ENCODE measurements around the gene SLC7A5.

The SLC7A5 gene

DNA sequence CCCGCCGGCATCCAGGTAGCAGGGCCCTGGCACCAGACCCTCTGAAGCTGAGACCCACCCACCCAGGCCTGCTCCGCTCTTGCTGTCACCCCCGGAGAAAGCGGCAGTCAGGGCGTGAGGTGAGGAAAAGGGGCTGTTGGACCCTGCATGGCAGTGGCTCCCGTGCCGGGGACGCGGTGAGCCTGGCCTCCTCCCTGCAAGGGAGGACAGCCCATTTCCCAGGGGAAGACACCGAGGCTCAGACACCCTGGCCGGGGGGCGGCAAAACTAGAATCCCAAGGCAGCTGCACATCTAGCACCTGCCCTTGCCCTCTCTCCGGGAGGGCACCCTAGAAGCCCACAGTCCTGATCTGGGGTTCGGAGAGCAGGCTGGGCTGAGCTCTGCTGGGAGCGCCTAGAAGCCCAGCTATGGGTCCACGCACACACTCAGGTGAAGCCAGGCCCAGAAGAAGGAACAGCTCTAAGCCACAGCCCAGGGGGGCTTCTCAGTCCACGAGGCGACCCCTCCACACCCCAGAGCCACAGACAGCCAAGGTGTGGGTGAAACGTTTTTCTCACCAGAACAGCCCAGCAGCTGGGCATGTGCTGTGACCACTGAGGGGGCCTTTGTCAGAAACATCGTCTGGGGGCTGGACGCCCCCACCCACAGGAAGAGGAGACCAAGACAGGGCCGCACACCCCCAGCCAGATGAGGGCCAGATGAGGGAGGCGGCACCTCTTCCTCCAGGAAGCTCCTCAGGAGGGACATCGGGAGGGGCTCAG, 22.4 kb downstream of the SLC7A5 start:
- DNase-seq (ENCODE audit: low read depth), result no peak

DNA sequence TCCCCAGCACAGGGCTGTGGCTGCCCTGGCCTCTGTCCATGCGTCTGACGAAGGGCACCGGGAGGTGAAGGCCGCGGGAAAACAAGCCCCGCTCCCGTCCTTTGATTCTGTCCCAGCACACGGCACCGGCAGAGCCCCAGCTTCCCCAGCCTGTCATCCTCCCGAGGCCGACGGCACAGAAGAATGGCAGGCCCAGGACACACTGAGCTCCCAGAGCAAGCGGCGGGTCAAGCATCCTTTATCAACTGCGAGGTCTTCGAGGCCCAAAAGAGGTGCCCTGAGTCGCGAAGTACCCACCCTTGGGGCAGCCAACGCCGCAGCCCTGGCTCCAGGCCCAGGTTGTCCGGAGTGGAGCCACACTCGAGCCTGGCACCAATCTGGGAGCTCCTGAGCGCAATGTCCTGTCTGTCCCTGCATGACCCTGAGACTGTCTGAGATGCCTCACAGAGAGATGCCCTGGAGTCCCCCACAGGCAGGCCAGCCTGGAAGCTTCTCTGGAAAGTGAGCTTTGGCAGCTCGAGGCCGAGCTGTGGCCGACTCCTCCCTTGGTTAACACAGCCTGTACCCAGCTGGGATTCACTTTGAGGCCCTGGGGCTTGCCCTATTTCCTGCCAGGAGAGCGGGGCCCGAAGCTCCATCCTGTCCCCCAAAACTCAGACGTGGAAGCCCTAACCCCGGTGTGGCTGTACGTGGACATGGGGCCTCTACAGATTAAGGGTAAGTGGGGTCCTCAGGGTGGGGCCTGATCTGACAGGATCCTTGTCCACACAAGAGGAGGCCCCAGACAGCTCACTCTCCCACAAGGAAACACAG, 23.3 kb downstream of the SLC7A5 start:
- no peak for DNase-seq (ENCODE audit: low read depth)

DNA sequence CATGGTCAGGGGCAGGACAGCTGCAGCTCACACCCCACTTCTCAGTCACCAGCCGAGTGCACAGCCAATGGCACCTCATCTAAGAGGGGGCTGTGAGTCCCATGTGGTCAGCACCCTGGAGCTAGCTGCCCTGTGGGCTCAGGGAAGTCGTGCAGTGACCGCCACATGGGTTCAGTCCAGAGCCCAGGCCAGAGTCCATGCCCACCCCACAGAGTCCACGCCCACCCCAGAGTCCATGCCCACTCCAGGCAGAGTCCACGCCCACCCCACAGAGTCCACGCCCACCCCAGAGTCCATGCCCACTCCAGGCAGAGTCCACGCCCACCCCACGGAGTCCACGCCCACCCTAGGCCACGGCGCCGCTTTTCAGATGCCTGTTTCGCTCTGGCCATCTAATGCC, 24.1 kb downstream of the SLC7A5 start:
- no peak for DNase-seq (ENCODE audit: low read depth)

DNA sequence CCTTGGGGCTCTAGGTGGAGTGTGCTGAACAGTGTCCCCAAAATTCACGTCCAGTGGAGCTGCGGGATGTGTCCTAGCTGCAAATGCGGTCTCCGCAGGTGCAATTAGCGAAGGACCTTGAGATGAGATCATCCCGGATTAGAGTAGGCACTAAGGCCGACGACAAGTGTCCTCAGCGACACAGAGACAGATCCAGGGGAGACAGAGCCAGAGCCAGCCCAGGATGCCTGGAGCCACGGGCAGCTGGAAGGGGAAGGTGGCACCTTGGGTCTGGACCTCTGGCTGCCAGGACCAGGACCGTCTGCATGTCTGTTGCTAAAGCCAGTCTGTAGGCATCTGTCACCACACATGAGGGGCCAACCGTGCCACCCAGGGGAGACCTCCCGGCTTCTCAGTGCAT, 24.5 kb downstream of the SLC7A5 start:
- DNase-seq (ENCODE audit: low read depth), result no peak

DNA sequence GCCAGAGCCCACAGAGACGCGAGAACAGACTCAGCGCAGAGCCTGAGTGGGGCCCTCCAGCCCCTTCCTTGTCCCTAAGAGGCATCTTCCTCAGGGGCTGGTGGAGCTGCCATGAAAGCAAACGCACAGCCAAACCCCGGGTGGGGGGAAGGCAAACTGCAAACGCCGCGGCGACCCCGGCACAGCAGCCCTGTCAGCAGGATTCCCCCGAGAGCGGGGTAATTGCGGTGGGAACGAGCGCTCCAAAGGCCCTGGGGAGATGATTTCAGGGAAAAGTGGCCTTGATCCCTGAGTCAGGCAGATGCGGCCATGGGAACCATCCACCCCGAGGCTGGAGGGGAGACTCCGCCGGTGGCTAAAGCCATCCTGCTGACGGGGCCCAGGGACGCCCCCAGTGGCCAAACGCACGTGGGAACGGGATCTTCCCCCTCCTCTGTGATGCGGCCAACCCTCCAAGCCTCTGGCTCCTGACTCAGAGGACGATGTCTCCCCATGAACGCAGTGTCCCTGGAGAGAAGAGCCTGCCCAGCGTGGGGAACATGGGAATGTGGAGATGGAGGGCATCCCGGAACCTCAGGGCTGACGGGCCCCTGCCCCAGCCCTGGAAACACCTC, 25.1 kb downstream of the SLC7A5 start:
- no peak for DNase-seq (ENCODE audit: low read depth)

DNA sequence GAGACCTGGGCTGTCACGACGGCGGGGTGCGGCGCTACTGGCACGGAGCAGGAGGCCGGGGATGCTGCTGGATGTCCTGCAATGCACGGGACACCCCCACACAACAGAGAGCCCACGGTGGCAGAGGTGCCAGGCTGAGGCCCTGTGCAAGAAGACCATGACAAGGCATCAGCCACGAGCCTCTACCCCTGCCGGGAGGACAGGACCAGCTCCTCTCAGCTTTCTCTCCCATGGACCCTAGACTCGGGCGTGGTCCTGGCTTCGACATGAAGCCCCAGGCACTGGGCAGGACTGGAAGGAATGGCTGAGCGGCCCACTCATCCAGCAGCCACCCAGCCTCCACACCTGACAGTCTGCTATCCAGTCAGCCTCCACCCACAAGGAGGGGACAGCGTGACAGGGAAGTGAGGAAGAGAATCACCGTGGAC, 25.6 kb downstream of the SLC7A5 start:
- no peak for DNase-seq (ENCODE audit: low read depth)

DNA sequence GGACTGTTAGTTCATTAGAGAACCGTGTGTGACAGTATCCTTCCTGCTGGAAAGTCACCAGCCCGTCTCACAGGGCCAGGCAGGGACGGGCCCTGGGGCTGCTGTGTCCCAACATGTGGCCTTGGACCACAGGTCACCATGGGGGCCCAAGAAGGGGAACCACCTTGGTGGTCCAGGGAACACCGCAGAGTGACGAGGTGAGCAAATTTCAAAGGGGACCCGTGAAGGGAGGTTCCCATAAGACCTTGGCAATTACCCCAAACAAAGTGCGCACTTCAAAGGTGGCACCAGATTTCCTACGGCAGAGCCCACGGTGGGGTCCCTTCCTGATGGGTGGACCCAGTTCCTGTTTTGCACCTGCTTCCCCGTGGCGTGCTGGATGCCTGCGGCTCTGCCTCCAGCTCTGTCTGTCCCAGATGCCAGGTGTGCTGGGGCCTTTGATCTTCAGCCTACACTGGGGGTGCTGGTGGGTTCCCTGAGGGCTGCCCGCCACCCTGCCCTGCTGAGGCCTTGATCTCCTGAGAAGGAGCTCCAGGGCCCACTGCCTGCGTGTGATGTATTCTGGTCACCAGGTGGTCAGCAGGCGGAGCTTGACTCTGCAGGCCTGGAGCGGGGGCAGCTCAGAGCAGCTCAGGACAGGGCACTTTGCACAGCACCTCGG, 27.0 kb downstream of the SLC7A5 start:
- DNase-seq (ENCODE audit: low read depth), result no peak

DNA sequence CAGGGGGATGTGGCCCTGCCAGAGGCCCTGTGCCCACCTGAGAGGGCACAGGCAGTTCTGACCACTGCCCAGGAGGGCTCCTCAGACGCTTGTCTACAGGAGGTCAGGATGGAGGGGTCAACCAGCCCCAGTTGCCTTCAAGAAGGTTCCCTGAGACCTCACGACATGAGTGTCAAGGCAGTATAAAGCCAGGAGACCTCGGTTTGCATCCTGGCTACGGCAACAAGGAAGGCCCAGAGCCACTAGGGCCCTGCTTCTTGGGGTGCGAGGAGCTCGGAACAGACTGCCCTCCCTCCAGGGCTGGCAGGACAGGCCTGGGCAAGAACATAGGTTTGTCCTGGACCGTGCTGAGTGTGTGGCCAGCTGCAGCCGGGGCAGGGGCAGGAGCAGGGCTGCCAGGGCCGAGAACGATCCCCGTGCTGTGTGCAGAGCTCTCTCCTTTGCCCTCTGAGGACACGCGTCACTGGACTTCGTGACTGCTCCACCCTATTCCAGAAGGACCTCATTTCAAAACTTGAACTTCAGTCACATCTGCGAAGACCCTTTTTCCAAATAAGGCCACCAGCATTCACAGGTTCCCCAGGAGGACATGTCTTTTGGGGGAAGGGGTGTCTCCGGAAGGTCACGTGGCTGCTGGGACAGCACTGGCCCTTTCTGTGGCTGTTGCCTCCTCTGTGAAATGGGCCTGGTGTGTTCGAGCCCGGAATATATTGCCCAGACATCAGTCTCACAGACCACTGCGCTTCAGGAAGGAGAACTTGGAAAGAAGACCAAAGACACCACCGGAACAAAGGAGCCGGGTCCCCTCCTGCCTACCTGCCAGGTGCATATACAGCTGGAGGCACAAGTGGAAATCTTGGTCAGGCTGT, 27.7 kb downstream of the SLC7A5 start:
- no peak for DNase-seq (ENCODE audit: low read depth)

DNA sequence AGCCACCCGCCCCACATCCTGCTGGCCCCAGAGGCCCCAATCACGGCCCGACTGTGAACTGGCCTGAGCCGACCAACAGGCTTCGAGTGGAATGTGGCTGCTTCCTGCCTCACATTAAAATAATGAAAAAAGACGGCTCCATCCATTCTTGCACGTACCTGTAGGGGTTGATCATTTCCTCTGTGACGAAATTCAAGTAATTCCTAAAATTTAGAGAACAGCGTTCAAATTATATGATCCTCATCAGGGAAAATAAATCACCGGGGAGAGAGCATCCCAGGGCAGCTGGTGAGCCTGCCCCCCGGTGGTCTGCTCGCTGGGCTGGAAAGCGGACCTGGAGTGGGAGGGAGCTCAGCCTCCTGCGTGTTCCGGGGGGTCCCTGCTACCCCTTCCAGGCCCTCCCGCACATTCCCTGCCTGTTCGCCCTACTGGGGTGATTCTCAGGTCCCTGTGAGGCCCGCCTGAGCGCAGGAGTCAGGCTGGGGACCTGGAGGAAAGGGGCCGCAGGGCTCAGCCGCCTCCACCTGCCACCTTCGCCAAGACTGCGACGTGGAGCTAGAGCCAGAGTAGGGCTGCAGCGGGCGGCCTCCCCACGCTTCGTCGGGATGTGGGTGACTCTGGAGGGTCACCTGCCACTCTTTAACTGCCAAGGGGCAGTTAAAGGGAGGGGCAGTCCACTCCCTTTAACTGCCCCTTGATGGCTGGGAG, 28.9 kb downstream of the SLC7A5 start:
- DNase-seq (ENCODE audit: low read depth), result no peak

DNA sequence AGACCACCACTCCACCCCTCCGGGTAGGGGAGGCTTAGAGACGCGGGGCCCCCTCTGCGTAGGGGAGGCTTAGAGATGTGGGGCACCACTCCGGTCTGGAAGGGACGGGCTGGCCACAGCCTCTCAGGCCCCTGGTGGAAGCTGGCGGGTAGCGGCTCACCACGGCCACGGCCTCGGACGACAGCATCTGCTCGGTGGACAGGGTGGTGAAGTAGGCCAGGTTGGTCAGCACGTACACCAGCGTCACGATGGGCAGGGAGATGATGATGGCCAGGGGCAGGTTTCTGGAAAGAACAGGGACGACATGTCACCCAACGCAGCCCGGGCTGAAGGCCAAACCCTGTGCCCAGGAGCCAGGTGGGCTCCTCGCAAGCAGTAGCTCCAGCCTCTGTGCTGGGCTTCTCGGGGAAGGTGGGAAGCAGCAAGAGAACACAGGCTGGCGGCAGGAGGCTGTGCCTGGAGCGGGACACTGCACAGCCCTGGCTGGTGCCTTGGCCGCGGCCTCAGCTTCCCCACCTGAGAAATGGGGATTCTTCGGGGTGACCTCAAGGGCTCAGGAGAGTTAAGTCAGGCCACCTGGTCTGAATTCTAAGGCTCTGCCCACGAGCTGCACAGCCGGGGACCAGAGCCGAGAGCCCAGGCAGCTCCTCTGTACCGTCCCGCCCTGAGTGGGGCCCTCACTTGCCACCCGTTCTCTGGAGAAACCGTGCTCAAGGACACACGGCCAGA, 29.6 kb downstream of the SLC7A5 start:
- DNase-seq (ENCODE audit: low read depth), result no peak

DNA sequence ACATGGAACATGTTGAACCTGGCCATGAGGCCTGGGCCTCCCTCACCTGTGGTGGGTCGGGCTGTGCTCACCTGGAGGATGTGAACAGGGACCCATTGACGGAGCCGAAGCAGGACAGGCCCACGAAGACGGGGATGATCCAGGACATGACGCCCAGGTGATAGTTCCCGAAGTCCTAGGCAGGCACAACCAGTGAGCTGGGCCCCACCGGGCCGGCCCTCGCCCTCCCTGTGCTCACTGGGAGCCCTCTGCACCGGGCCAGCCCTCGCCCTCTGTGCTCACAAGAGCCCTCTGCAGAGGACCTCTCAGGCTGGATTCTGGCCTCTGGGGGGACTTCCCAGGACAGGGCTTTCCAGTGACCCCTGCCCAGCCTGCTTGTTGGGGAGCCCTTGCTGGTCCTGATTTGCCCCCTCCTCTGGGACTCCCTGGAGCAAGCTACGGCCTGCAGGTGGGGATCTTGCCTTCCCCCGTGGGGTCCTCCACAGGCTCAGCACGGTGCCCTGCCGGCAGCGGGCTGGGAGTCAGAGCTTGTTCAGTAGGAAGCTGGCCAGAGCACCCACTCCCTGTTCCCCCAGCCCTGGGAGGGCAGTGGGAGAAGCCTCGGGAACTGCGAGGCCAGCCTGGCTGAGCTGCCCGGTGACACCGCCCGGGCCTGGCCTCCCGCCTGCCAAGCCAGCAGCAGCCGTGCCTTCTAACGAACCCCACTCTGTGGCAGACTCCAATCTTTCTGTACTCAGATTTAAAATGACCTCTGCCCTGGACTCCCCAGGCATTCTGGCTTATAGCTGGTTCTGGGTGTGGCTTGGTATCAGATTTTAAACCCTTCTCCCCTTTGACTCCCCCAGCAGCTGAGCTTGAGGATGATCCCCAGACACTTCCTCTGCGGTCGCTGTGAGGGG, 30.4 kb downstream of the SLC7A5 start:
- no peak for DNase-seq (ENCODE audit: low read depth)

DNA sequence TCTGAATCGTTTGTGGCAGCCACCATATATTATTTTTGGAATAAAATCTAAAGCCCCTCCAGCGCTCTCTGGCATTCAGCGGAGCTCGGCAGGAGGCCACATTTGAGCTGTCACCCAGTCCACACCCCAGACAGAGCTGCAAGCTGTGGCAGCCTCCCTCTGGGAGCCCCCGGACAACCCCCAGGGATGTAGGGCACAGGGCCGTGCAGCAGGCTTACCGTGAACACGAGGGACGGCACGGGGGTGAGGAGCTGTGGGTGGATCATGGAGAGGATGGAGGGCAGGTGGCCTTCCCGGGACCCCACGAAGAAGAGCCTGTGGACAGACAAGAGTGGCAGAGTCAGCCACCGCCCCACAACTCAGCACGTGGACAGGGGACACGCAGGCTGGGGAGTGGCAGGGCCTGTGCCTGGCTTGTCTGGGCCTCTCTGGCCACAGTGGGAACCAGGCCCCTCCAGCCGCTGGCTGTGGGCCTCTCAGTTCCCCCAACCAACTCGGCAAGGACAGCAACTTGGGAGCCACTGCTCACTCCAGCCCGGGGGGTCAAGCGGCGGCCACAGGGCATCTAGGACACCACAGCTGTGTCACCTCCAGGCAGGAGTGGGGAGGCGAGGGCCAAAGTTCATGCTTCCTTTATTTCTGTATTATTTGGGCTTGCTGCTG, 31.5 kb downstream of the SLC7A5 start:
- DNase-seq (ENCODE audit: low read depth), result no peak

DNA sequence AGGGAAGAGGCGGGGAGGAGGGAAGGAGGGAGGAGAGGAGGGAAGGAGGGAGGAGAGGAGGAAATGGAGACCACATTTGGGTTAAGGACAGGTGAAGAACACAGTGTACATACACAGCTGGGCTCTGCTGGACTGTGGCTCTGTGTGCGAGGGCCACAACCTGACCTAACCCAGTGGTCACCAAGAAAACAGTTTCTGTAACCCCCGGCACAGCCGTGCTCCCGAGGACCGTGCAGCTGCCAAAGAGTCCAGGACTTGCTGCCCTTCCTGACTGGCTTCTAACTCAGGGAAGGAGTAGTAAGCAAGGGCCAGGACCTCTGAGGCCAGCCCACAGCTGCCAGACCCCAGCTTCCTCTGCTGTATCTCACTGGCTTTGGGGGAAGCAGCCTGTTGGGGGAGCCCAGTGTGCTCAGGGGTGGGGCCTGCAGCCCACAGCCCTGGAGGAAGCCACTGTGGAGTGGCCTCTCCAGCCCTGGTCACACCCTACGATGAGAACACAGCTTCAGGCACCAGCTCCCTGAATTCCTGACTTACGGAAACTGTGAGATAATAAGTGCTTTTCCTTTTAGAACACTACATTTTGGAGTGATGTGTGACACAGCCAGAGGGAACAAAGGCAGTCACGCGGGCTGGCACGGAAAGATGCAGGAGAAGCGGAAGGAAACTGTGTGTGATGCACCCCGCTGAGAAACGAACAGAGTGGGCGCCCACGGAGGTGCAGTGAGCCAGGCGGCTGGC, 32.3 kb downstream of the SLC7A5 start:
- no peak for DNase-seq (ENCODE audit: low read depth)

DNA sequence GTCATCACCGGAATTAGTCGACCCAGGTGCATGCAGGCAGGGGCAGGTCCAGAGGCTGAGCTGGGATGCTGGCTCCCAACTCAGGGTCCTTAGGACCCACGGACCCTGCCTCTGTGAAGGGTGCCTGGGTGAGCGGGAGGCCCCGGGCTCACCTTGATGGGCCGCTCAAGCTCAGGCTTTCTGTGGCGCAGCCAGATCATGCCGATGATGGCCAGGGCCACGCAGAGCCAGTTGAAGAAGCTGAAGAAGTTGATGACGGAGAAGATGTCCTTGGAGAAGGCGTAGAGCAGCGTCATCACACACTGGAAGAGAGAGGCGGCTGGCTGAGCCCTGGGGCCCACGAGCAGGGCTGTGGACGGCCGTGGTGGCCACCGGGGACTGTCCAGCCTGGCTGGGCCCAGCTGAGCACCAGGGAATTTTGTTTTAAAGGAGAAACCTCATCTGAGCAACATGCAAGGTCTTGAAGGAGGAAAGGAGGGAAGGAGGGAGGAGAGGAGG, 32.9 kb downstream of the SLC7A5 start:
- no peak for DNase-seq (ENCODE audit: low read depth)

DNA sequence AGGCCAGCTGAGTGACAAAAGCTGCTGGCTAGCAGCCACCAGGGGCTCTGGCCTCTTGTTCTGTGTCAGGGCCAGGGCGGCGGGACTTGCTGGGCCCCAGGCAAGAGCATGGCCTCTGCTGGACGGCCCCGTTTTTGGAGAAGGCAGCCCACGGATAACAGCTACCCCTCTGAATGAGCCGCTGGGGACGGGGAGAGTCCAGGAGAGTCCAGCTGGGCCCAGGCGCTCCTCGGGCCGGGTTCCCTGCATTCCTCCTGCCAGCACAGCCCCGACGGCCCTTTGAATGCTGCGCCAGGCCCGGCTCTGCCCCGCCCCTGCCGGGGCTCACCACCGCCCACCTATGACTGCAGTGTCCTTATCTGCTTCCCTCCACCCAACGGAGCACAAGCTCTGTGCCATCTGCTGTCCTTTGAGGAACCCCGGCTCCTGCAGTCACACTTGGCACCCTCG, 33.4 kb downstream of the SLC7A5 start:
- no peak for DNase-seq (ENCODE audit: low read depth)

DNA sequence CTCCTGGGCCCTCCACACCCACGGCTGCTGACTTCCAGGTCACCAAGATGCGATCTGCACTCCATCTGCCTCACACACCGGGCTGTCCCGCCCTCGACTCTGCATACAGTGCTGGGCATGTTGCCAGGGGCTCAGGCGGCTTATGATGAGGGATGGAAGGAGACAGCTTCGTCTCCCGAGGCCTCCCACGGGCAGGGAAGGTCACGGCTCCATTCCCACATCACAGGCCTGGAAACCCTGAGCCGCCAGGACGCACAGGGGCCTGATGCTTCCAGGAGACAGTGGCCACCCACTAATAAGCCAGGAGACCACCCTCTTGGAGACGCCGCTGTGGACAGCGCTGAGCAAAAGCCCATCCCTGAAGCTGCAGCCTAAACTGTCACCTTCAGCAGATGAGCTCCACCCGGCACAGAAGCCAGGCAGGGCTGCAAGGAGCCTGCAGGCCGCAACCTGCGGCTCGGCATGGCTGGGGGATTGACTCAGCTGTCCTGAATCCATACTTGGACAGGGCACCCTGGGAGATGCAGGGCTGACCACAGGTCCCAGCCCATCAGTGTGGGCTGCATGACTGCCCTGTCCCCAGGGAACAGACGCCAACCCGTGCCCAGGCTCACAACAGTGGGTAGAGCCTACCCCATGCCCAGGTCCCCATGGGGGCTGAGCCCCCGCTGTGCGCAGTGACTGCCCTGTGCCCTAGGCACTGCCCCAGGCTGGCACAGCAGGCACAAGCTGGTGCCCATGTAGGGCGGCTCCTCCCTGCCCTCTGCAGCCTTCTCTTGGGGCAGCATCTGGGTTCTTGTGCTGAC, 34.4 kb downstream of the SLC7A5 start:
- DNase-seq (ENCODE audit: low read depth), result no peak
